ENCODE measurements around the gene STAG3. TPM values are rescaled to one million over a fixed set of nuclear protein-coding genes. Genes with fewer than 3 reads are reported as not detected.

Gene STAG3
- total and polyA plus RNA-seq, 2 of the 8 experiments (the other 6 are each of a cell fraction or from before 2014, with no cell fraction given): 1.3 to 3.3 TPM

- POLR2A ChIA-PET (ENCODE audit: partially characterized antibody): interaction anchor here (0.8 to 9.9 kb wide), 14 partner anchors 8 to 271 kb away, joined by 3 to 145 read pairs (median 6); partner anchors contain the start of genes AP4M1, GAL3ST4, GPC2 and LAMTOR4
- TF ChIP-seq POLR2AphosphoS5 (IDR thresholded peaks at IDR 0.05; ENCODE audit: low read depth, low read length) (peak; percentile 32; the same call in 1 of the 2 replicates), KDM1A (IDR thresholded peaks at IDR 0.05; ENCODE audit: borderline replicate concordance, low read length) (no peak), POLR2A (IDR thresholded peaks at IDR 0.05; ENCODE audit: control extremely low read depth in 1 of 2, low read depth in 2 of 2, low read length in 2 of 2) (peak in 1 of 2 experiments; percentile 14; a peak in 1 of 3 replicates), CTCF (IDR thresholded peaks at IDR 0.05; ENCODE audit: control extremely low read depth in 1 of 3, insufficient read depth in 1 of 3, low read depth in 1 of 3, low read length in 3 of 3) (peak in 1 of 3 experiments; percentile 19; a peak in 1 of 4 replicates)
- DNase-seq (ENCODE audit: low read depth in 1 of 2, low spot score in 2 of 2): no peak
- Histone ChIP-seq H3K4me1 (replicated peaks in 1 of 4; ENCODE audit: control insufficient read depth in 3 of 4, insufficient read depth in 4 of 4, low read length in 3 of 4) (peaks cover 0 to 12% (median 8%) of the 10 kb centered on the region in 4 experiments; a peak in 5 of 7 replicates), H2BK20ac (ENCODE audit: low read length) (no peak overlapping the region), H3K9me3 (ENCODE audit: insufficient read depth in 2 of 2, low read depth in 1 of 2, low read length in 1 of 2) (no peaks in the 10 kb centered on the region), H3K23ac (ENCODE audit: insufficient read length) (no peak overlapping the region), H3K27ac (ENCODE audit: low read depth, low read length) (no peak overlapping the region), H3K14ac (ENCODE audit: insufficient read length) (no peak overlapping the region), H2BK15ac (ENCODE audit: low read length) (no peak overlapping the region), H2BK120ac (replicated peaks; ENCODE audit: low read depth, low read length) (no peak overlapping the region), H3K36me3 (ENCODE audit: control insufficient read depth in 2 of 4, insufficient read depth in 4 of 4, low read length in 3 of 4) (peaks cover 6 to 42% (median 23%) of the 10 kb centered on the region in 4 experiments), H3K56ac (replicated peaks; ENCODE audit: insufficient read length, low read depth, low read length) (no peak overlapping the region), H3K79me1 (ENCODE audit: low read depth, low read length) (no peaks in the 10 kb centered on the region; the same call in 1 of the 2 replicates), H4K20me1 (replicated peaks in 1 of 2; ENCODE audit: control insufficient read depth in 1 of 2, insufficient read depth in 2 of 2, low read length in 2 of 2) (peaks cover 12 to 30% of the 10 kb centered on the region in 2 experiments), H2AK5ac (ENCODE audit: low read depth, low read length) (no peak overlapping the region), H3K23me2 (ENCODE audit: low read depth, low read length) (peaks cover 6% of the 10 kb centered on the region), H2BK12ac (ENCODE audit: low read depth, low read length) (no peak overlapping the region), H2BK5ac (ENCODE audit: low read depth, low read length) (no peak overlapping the region), H3K27me3 (replicated peaks in 1 of 4; ENCODE audit: control insufficient read depth in 3 of 4, extremely low read depth in 1 of 4, insufficient read depth in 3 of 4, low read length in 3 of 4) (no peaks in the 10 kb centered on the region), H4K8ac (ENCODE audit: extremely low read depth, insufficient read depth, low read length) (peak overlapping the region; percentile 38; the same call in 1 of the 2 replicates), H3K4ac (replicated peaks; ENCODE audit: insufficient read length, low read depth, low read length) (peak overlapping the region; percentile 13), H3K9ac (replicated peaks in 1 of 4; ENCODE audit: extremely low read depth in 1 of 4, low read depth in 3 of 4, low read length in 3 of 4) (peak overlapping the region; percentile 48 to 95 (median 62)), H3K4me2 (ENCODE audit: insufficient read depth in 1 of 2, low read depth in 2 of 2, low read length in 2 of 2) (peak overlapping the region; percentile 75 to 94), H3K79me2 (ENCODE audit: control insufficient read depth in 1 of 2, insufficient read depth in 2 of 2, low read length in 2 of 2) (no peaks in the 10 kb centered on the region), H3K18ac (ENCODE audit: extremely low read depth, low read length) (no peak overlapping the region), H2AFZ (ENCODE audit: low read length) (no peak overlapping the region), H3K4me3 (ENCODE audit: extremely low read depth in 1 of 4, insufficient read depth in 2 of 4, low read depth in 3 of 4, low read length in 4 of 4) (peak overlapping the region; percentile 57 to 88 (median 80)), H4K5ac (ENCODE audit: insufficient read length, low read depth, low read length) (no peak overlapping the region), H4K91ac (replicated peaks; ENCODE audit: insufficient read length, low read length) (no peak overlapping the region)
- CTCF ChIA-PET (ENCODE audit: partially characterized antibody): interaction anchor here (0.7 to 7.9 kb wide), 7 partner anchors 9 to 59 kb away, joined by 3 to 83 read pairs (median 4); partner anchors contain the start of gene GAL3ST4
- FAIRE-seq: no peak
- 34% methylated on average over 32 of the region's 32 CpGs; no CpG with 5 or more reads in 1 of the 2 experiments for WGBS, 2 experiments (ENCODE audit: extremely low coverage in 1 of 2, insufficient coverage in 1 of 2, insufficient read length in 1 of 2, insufficient replicate concordance in 2 of 2, low coverage in 1 of 2, low lambda C conversion rate in 2 of 2, missing lambda C conversion rate in 1 of 2)
Measured at GRCh38 chr7:100157334-100158228, 20.1 kb upstream of the STAG3 start.

Measured in H1 (cell line).